ENCODE data around the gene ABLIM2. TPM values are rescaled to one million over a fixed set of nuclear protein-coding genes. Genes with fewer than 3 reads are reported as not detected.

Gene ABLIM2
- total and polyA plus RNA-seq, 2 of the 4 experiments (the other 2 are of a cell fraction): under 0.01 to 0.10 TPM

GRCh38 chr4:8117278-8117682 lies 41.3 kb downstream of the ABLIM2 start:
- intact Hi-C loops (cut with micrococcal nuclease): no loop called here
- Histone ChIP-seq H2BK20ac (ENCODE audit: low read depth, low read length) (no peak overlapping the region), H3K4me1 (ENCODE audit: control insufficient read depth, insufficient read depth, low read length) (no peaks in the 10 kb centered on the region), H3K27me3 (ENCODE audit: control insufficient read depth, insufficient read depth, low read length) (peaks cover 43% of the 10 kb centered on the region), H2BK5ac (ENCODE audit: low read depth, low read length, poor library complexity, severe bottlenecking) (no peak overlapping the region), H3K27ac (ENCODE audit: insufficient read depth, low read length) (no peak overlapping the region), H4K8ac (ENCODE audit: low read depth in 2 of 2, low read length in 2 of 2) (no peak overlapping the region), H3K4me3 (ENCODE audit: insufficient read depth, low read depth, low read length) (no peak overlapping the region), H3K14ac (replicated peaks; ENCODE audit: low read depth, low read length) (no peak overlapping the region), H2AK9ac (replicated peaks; ENCODE audit: low read depth, low read length, poor library complexity) (no peak overlapping the region), H3K9me1 (ENCODE audit: insufficient read depth, low read length) (no peaks in the 10 kb centered on the region), H3K56ac (ENCODE audit: extremely low read depth, insufficient read depth, low read length) (no peak overlapping the region), H3K9ac (ENCODE audit: low read depth, low read length) (no peak overlapping the region), H2AFZ (replicated peaks; ENCODE audit: low read length, poor library complexity) (peak overlapping the region; percentile 8), H2BK15ac (ENCODE audit: low read depth, low read length) (no peak overlapping the region), H3K23ac (ENCODE audit: low read depth, low read length) (no peak overlapping the region), H3K4ac (ENCODE audit: low read depth, low read length) (no peak overlapping the region), H3K79me1 (ENCODE audit: low read depth in 1 of 2, low read length in 2 of 2) (no peaks in the 10 kb centered on the region), H3K36me3 (ENCODE audit: control insufficient read depth, insufficient read depth, low read length) (no peaks in the 10 kb centered on the region), H3K18ac (ENCODE audit: low read depth, low read length) (no peak overlapping the region), H2BK120ac (ENCODE audit: low read depth, low read length) (no peak overlapping the region), H4K20me1 (ENCODE audit: insufficient read depth, low read length) (no peaks in the 10 kb centered on the region), H4K91ac (ENCODE audit: insufficient read depth, low read depth, low read length) (no peak overlapping the region), H4K5ac (ENCODE audit: low read depth, low read length) (no peak overlapping the region), H2AK5ac (ENCODE audit: low read depth, low read length) (no peak overlapping the region), H3K9me3 (ENCODE audit: control insufficient read depth, insufficient read depth, low read length) (no peaks in the 10 kb centered on the region), H3K4me2 (ENCODE audit: low read depth, low read length) (no peak overlapping the region)
- ATAC-seq (ENCODE audit: low read depth): peak; percentile 48; the same call in 1 of the 2 replicates
- dilution Hi-C loops (cut with HindIII; ENCODE audit: low sequenced_read_pairs, unreplicated experiment): no loop called here
- in situ Hi-C loops (cut with MboI; ENCODE audit: low sequenced_read_pairs): no loop called here
- no peak for TF ChIP-seq CHD1 (IDR thresholded peaks at IDR 0.05; ENCODE audit: low read depth, low read length)
- no peak for TF ChIP-seq RAD21 (IDR thresholded peaks at IDR 0.05; ENCODE audit: low read length)
- TF ChIP-seq, protein P1, sequence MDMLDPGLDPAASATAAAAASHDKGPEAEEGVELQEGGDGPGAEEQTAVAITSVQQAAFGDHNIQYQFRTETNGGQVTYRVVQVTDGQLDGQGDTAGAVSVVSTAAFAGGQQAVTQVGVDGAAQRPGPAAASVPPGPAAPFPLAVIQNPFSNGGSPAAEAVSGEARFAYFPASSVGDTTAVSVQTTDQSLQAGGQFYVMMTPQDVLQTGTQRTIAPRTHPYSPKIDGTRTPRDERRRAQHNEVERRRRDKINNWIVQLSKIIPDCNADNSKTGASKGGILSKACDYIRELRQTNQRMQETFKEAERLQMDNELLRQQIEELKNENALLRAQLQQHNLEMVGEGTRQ (IDR thresholded peaks at IDR 0.05; ENCODE audit: low read depth, low read length): no peak
- TF ChIP-seq POLR2A (IDR thresholded peaks at IDR 0.05; ENCODE audit: low read depth, low read length): no peak
- whole genome bisulfite sequencing, 2 experiments (ENCODE audit: extremely low coverage in 2 of 2, insufficient read length in 1 of 2): no CpG with 5 or more reads among the region's 4 CpGs
- POLR2A ChIA-PET (ENCODE audit: unreplicated experiment): no interaction called here
- CTCF ChIA-PET: no interaction called here
- peak; percentile 3 for DNase-seq
- no TSS peak for BruUV-seq (replicated peaks)
